Activated T-helper 17 cell treated with anti-CD3 and anti-CD28 coated beads, Interleukin-2, amount 50 U/mL, for 72 hours (primary cell): ENCODE results near the gene CD8A. TPM values are rescaled to one million over a fixed set of nuclear protein-coding genes. Genes with fewer than 3 reads are reported as not detected.

Source experiments
- ATAC-seq: fragments of 150-1000 bp; cut with Tn5 transposase; replicated peaks from 2 replicates; pipeline ENCODE4 v1.10.0; 2021; ENCODE audit warnings: mild to moderate bottlenecking, moderate library complexity
- H3K27ac Mint-ChIP-seq: one replicate; pipeline ENCODE4 v1.8.0; 2022; ENCODE audit warnings: mixed read lengths
- H3K27me3 Mint-ChIP-seq: one replicate; pipeline ENCODE4 v1.8.0; 2022; ENCODE audit warnings: mixed read lengths
- H3K36me3 Mint-ChIP-seq: one replicate; pipeline ENCODE4 v1.8.0; 2022; ENCODE audit warnings: low read depth, mild to moderate bottlenecking, mixed read lengths
- H3K4me1 Mint-ChIP-seq: one replicate; pipeline ENCODE4 v1.8.0; 2022; ENCODE audit warnings: mixed read lengths
- H3K4me3 Mint-ChIP-seq: one replicate; pipeline ENCODE4 v1.8.0; 2022; ENCODE audit warnings: mild to moderate bottlenecking, mixed read lengths
- H3K9me3 Mint-ChIP-seq: one replicate; pipeline ENCODE4 v1.8.0; 2022; ENCODE audit warnings: mixed read lengths
- total RNA-seq, 2 donors: library from RNA; stranded (reverse); gene quantifications; one replicate each; pipeline ENCODE4 v1.2.3, GENCODE V29; 2022

CD8A gene
- total RNA-seq, 2 donors from 2014 or later: 0.80 to 2.7 TPM

GRCh38 chr2:86791573-86791972, 860 bp upstream of the CD8A start:
- Mint-ChIP-seq H3K4me1 (peaks cover 15% of the 10 kb centered on the region), H3K27ac (no peak overlapping the region), H3K36me3 (no peaks in the 10 kb centered on the region), H3K9me3 (peaks cover 13% of the 10 kb centered on the region), H3K27me3 (peaks cover 59% of the 10 kb centered on the region), H3K4me3 (peak overlapping the region; percentile 76)
- ATAC-seq: no peak

GRCh38 chr2:86790134-86790675, 508 bp downstream of the CD8A start:
- Mint-ChIP-seq H3K4me3 (peak overlapping the region; percentile 76), H3K36me3 (no peaks in the 10 kb centered on the region), H3K27me3 (peaks cover 49% of the 10 kb centered on the region), H3K9me3 (peaks cover 3% of the 10 kb centered on the region), H3K4me1 (peaks cover 15% of the 10 kb centered on the region), H3K27ac (no peak overlapping the region)
- ATAC-seq: peak; percentile 11

GRCh38 chr2:86789687-86790133, 1.0 kb downstream of the CD8A start:
- H3K4me1 Mint-ChIP-seq: peaks cover 15% of the 10 kb centered on the region
- H3K36me3 Mint-ChIP-seq: no peaks in the 10 kb centered on the region
- H3K27ac Mint-ChIP-seq: no peak overlapping the region
- no peak for ATAC-seq
- peaks cover 44% of the 10 kb centered on the region for H3K27me3 Mint-ChIP-seq
- no peaks in the 10 kb centered on the region for H3K9me3 Mint-ChIP-seq
- peak overlapping the region; percentile 76 for H3K4me3 Mint-ChIP-seq

- Mint-ChIP-seq H3K4me3 (no peak overlapping the region), H3K27me3 (peaks cover 40% of the 10 kb centered on the region), H3K4me1 (peaks cover 19% of the 10 kb centered on the region), H3K36me3 (no peaks in the 10 kb centered on the region), H3K27ac (no peak overlapping the region), H3K9me3 (no peaks in the 10 kb centered on the region)
- ATAC-seq: no peak
Observed at GRCh38 chr2:86788881-86789686, 1.6 kb downstream of the CD8A start.

- Mint-ChIP-seq H3K27ac (no peak overlapping the region), H3K4me3 (no peak overlapping the region), H3K27me3 (peaks cover 32% of the 10 kb centered on the region), H3K36me3 (no peaks in the 10 kb centered on the region), H3K9me3 (no peaks in the 10 kb centered on the region), H3K4me1 (peaks cover 21% of the 10 kb centered on the region)
- no peak for ATAC-seq
Observed at GRCh38 chr2:86788165-86788564, 2.5 kb downstream of the CD8A start.

- Mint-ChIP-seq H3K36me3 (no peaks in the 10 kb centered on the region), H3K9me3 (no peaks in the 10 kb centered on the region), H3K4me1 (peaks cover 21% of the 10 kb centered on the region), H3K27ac (no peak overlapping the region), H3K27me3 (peaks cover 27% of the 10 kb centered on the region), H3K4me3 (no peak overlapping the region)
- no peak for ATAC-seq
Observed at GRCh38 chr2:86787736-86788135, 3.0 kb downstream of the CD8A start.

- H3K27me3 Mint-ChIP-seq: peaks cover 16% of the 10 kb centered on the region
- ATAC-seq: peak; percentile 31
- H3K36me3 Mint-ChIP-seq: no peaks in the 10 kb centered on the region
- no peak overlapping the region for H3K4me3 Mint-ChIP-seq
- peaks cover 13% of the 10 kb centered on the region for H3K4me1 Mint-ChIP-seq
- no peak overlapping the region for H3K27ac Mint-ChIP-seq
- H3K9me3 Mint-ChIP-seq: no peaks in the 10 kb centered on the region
Observed at GRCh38 chr2:86786001-86786536, 4.6 kb downstream of the CD8A start.

- Mint-ChIP-seq H3K27me3 (peaks cover 13% of the 10 kb centered on the region), H3K4me3 (no peak overlapping the region), H3K27ac (no peak overlapping the region), H3K4me1 (peaks cover 10% of the 10 kb centered on the region), H3K9me3 (no peaks in the 10 kb centered on the region), H3K36me3 (no peaks in the 10 kb centered on the region)
- ATAC-seq: peak; percentile 59
Observed at GRCh38 chr2:86785456-86785855, 5.3 kb downstream of the CD8A start.

GRCh38 chr2:86783615-86784339, 6.9 kb downstream of the CD8A start:
- no peaks in the 10 kb centered on the region for H3K36me3 Mint-ChIP-seq
- ATAC-seq: peak; percentile 74
- peaks cover 10% of the 10 kb centered on the region for H3K4me1 Mint-ChIP-seq
- no peaks in the 10 kb centered on the region for H3K9me3 Mint-ChIP-seq
- peak overlapping the region; percentile 2 for H3K27ac Mint-ChIP-seq
- peaks cover 9% of the 10 kb centered on the region for H3K27me3 Mint-ChIP-seq
- H3K4me3 Mint-ChIP-seq: no peak overlapping the region

- Mint-ChIP-seq H3K9me3 (no peaks in the 10 kb centered on the region), H3K27ac (no peak overlapping the region), H3K36me3 (no peaks in the 10 kb centered on the region), H3K4me1 (peaks cover 8% of the 10 kb centered on the region), H3K4me3 (no peak overlapping the region), H3K27me3 (peaks cover 3% of the 10 kb centered on the region)
- no peak for ATAC-seq
Observed at GRCh38 chr2:86782748-86783147, 8.0 kb downstream of the CD8A start.

GRCh38 chr2:86781363-86781762, 9.3 kb downstream of the CD8A start:
- Mint-ChIP-seq H3K4me1 (peaks cover 6% of the 10 kb centered on the region), H3K27ac (no peak overlapping the region), H3K27me3 (no peaks in the 10 kb centered on the region), H3K4me3 (no peak overlapping the region), H3K9me3 (no peaks in the 10 kb centered on the region), H3K36me3 (peaks cover under 1% of the 10 kb centered on the region)
- no peak for ATAC-seq

- no peak overlapping the region for H3K4me3 Mint-ChIP-seq
- H3K36me3 Mint-ChIP-seq: peaks cover 14% of the 10 kb centered on the region
- H3K4me1 Mint-ChIP-seq: peaks cover 6% of the 10 kb centered on the region
- ATAC-seq: no peak
- no peak overlapping the region for H3K27ac Mint-ChIP-seq
- H3K27me3 Mint-ChIP-seq: no peaks in the 10 kb centered on the region
- H3K9me3 Mint-ChIP-seq: no peaks in the 10 kb centered on the region
Observed at GRCh38 chr2:86779971-86780370, 10.7 kb downstream of the CD8A start.

GRCh38 chr2:86778957-86779356, 11.8 kb downstream of the CD8A start:
- Mint-ChIP-seq H3K4me3 (no peak overlapping the region), H3K36me3 (peaks cover 24% of the 10 kb centered on the region), H3K9me3 (no peaks in the 10 kb centered on the region), H3K27ac (no peak overlapping the region), H3K27me3 (no peaks in the 10 kb centered on the region), H3K4me1 (peaks cover 1% of the 10 kb centered on the region)
- no peak for ATAC-seq

GRCh38 chr2:86776532-86776931, 14.2 kb downstream of the CD8A start:
- Mint-ChIP-seq H3K36me3 (peaks cover 48% of the 10 kb centered on the region), H3K27ac (no peak overlapping the region), H3K4me3 (no peak overlapping the region), H3K27me3 (no peaks in the 10 kb centered on the region), H3K9me3 (no peaks in the 10 kb centered on the region), H3K4me1 (no peaks in the 10 kb centered on the region)
- no peak for ATAC-seq
